HG02981 (cell line): ENCODE results near the gene MAFF.

Source experiments
- ATAC-seq: cut with Tn5 transposase; IDR thresholded peaks from one replicate; pipeline ENCODE4 v1.9.1; 2021; ENCODE audit warnings: mild to moderate bottlenecking, moderate library complexity; ENCODE audit not compliant: unreplicated experiment

MAFF gene

DNA sequence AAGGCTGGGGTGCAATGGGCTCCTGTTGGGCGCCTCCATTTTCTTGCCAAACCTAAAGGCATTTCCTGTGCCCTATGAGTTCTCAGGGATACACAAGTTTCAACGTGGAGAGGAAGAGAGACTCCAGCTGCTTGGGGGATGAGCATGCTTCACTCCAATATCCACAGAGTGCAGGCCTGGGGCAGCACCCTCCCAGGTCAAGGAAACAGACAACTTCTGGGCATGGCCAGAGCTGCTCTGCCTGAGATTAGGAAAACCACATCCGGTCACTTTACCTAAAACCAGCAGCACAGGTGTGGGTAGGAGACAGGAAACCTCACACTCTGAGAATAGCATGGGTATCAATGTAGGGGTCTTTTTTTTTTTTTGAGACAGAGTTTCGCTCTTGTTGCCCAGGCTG is 42.3 kb downstream of the MAFF start:
- ATAC-seq: no peak

- ATAC-seq: no peak
These were observed 44.4 kb downstream of the MAFF start for GRCh38 chr22:38246046-38246658.

DNA sequence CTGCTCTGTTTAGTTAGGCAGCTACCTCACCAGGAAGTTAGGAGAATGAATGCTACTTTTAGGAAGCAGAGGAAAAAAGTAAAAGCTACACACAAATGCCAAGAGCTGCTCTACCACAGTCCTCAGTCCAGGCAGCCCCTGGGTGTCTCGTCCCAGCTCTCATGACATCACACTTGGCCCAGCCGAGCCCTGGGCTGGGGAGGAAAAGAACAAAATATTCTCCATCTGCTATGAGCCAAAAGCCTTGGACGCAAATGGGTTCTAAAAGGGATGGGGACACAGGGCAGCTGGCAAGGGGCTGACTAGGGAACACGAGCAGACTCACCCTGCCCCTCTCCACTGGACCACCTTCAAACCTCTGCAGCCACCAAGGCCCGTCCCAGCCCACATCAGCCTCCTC is 44.9 kb downstream of the MAFF start:
- no peak for ATAC-seq

DNA sequence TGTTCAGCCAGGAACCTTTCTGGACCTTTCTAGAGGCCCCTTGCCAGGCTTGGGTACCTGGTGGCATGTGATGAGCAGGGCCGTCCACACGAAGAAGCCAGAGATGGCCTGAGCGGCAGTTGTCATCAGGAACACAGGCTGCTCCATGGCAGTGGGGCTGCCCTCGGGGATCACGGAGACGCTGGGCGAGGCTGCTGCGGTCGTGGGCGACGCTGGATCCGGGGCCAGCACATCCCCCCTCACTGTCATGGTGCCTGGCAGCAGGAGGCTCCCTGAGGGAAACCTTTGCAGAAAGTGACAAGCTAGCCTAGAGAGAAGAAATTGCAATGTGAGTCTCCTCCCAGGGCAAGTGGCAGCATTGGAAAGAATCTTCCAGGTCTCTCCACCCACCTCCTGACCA is 45.9 kb downstream of the MAFF start:
- no peak for ATAC-seq

DNA sequence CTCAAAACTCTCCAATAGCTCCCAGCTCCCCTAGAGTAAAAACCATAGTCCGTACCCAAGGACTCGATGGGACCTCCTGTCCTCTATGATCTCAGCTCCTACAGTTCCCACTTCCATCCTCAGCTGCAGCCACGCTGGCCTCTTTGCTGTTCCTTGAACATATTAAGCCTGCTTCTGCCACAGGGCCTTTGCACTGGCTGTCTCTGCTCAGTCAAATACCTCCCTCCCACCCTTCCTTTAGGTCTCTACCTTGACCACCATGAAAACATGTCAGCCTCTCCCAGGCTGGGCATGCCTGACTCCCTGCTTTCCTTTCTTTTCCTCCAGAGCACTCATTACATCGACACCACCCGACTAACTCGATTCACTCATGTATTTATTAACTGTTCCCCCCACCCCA is 46.5 kb downstream of the MAFF start:
- no peak for ATAC-seq

GRCh38 chr22:38249301-38249700 is 47.5 kb downstream of the MAFF start:
- no peak for ATAC-seq

- no peak for ATAC-seq
These were observed 48.2 kb downstream of the MAFF start for GRCh38 chr22:38249803-38250642.

- no peak for ATAC-seq
These were observed 49.0 kb downstream of the MAFF start for GRCh38 chr22:38250643-38251340.

GRCh38 chr22:38251341-38251692 is 49.5 kb downstream of the MAFF start:
- no peak for ATAC-seq

DNA sequence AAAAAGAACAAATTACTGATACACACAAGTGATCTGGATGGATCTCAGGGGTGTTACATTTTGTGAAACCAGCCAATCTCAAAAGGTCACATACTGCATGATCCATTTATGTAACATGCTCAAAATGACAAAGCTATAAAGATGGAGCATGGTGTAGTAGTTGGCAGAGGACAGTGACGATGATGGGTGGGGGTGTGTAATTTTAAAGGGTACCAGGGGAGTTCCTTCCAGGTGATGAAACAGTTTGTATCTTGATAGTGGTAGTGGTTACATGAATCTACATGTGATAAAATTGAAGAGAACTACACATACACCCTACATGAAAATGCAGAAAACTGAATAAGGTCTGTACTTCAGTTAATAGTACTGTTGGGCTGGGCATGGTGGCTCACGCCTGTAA is 53.9 kb downstream of the MAFF start:
- ATAC-seq: no peak

GRCh38 chr22:38257181-38257580 is 55.4 kb downstream of the MAFF start:
- no peak for ATAC-seq

DNA sequence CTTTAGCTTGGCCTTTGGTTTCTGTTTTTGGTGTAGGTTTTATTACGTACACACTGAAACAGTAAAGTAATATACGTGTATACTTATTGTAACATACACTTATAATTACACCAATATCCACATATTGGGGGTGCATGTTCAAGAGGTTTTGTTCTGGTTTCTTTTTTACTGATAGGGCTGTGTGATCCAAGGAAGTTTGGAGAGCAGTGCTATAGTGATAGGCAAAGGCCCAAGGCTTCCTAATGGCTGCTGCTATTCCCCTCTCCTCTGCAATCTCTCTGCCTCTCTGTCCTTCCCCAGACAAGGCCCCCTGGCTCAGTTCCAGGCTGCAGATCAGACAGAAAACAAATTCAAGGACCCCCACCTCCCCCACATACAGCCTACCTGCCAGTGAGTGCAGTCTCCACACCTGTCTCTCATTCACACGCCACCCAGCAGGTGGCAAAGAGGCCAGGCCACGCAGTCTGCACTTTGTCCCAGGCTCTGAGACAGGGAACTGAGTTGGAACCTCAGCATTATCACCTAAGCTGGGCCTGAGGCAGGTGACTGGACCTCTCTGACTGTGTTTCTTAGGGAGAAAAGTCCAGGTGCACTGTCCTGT is 56.0 kb downstream of the MAFF start:
- ATAC-seq: no peak

- no peak for ATAC-seq
These were observed 57.1 kb downstream of the MAFF start for GRCh38 chr22:38258895-38259294.

DNA sequence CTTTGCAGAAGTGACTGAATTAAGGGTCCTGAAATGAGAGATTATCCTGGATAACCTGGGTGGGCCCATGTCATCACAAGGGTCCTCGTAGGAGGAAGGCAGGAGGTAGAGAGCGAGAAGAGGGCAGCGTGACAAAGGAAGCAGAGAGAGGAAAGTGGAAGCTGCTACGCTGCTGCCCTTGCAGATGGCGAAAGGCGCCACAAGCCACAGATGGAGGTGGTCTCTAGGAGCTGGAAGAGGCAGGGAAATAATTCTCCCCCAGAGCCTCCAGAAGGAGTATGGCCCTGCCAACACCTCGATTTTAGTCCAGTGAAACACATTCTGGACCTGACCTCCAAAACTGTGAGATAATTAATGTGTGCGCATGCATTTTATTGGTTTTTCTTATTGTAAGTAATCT is 57.6 kb downstream of the MAFF start:
- ATAC-seq: no peak

DNA sequence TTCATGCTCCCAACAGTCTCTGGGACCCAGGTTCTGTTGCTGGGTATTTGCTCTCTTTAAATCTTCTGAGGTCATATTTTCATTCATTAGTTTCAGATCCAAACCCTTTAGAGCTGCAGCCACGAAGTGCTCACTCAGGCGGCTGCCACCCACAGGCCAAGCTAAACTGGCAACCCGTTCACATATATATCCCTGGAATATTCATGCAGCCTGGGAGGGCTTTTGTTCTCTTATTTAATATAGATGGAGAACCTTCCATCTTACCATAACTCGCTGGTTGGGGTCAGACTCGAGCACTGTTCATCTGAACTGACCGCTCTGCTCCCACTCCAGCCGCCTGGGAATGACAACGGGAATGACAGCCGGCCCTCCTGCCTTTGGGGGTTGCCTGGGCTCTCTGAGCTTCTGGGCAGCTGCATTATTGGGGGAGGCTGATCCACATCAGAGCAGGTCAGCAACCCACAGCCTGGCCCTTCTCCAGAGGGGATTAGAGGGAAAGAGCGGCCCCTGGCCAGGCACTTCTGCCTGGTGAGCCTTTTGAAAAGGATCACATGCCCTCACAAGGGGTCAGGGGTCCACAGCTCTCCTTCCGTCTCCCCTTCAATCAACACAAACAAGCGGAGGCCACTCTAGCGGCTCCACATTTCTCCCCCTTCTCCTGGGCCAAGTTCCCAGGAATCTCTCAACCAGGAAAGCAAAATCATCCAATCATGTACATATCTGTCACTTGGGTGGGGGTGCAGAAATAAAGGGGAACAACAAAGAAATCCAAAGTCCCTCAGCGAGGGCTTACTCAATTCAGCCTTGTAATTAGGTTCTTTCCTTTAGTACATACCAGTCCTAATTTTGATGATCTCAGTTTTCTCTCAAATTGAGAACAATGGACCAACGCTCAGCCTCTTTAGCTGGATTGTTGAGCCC is 59.2 kb downstream of the MAFF start:
- ATAC-seq: no peak

DNA sequence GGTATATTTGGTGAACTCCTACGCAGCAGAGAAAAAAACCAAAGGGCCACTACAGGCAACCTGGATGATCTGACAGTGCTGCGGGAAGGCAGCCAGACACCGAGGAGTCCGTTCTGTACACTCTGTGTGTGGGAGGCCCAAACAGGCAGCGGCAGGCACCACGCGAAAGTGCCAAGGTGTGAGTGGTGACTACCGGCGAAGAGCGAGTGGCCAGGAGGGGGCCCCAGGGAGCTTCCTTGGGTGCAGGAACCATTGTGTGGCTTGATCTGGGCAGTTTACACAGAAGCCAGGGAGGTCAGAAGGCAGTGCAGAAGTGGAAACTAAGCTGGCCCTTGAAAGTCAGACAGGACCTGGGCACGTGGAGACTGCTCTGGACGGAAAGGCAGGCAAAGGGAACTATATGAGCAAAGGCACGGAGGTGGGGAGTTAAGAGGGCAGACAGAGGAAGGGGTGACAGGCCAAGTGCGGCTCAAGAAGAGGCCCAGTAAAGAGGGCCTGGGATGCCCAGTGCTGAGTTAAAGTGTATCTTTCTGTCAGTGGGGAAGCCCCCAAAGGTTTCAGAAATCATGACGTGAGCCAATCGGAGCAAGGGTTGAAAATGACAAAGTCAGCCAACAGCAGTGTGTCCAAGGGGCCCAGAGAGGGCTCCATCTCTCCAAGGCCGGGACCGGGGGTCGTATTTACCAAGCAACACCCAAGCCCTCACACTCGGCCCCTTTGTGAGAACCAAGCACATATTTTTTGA is 60.4 kb downstream of the MAFF start:
- no peak for ATAC-seq

GRCh38 chr22:38264322-38264843 is 62.6 kb downstream of the MAFF start:
- no peak for ATAC-seq
